Measurements from ENCODE around the gene ORAI3. TPM values are rescaled to one million over a fixed set of nuclear protein-coding genes. Genes with fewer than 3 reads are reported as not detected.

ORAI3 gene
- total RNA-seq, 1 experiment from 2014 or later: 62.8 TPM

- DNase-seq (ENCODE audit: low spot score): no peak
- in situ Hi-C loops (cut with HindIII; ENCODE audit: low sequenced_read_pairs): no loop called here
Measured at GRCh38 chr16:30997725-30998711, 49.1 kb downstream of the ORAI3 start.

- DNase-seq (ENCODE audit: low spot score): peak; percentile 82
- in situ Hi-C loops (cut with HindIII; ENCODE audit: low sequenced_read_pairs): no loop called here
Measured at GRCh38 chr16:30998852-30999761, 50.2 kb downstream of the ORAI3 start.

GRCh38 chr16:31000671-31001382 is 52.0 kb downstream of the ORAI3 start:
- DNase-seq (ENCODE audit: low spot score): no peak
- in situ Hi-C loops (cut with HindIII; ENCODE audit: low sequenced_read_pairs): no loop called here

GRCh38 chr16:31001507-31002249 is 52.8 kb downstream of the ORAI3 start:
- DNase-seq (ENCODE audit: low spot score): no peak
- in situ Hi-C loops (cut with HindIII; ENCODE audit: low sequenced_read_pairs): no loop called here

- peak; percentile 40 for DNase-seq (ENCODE audit: low spot score)
- in situ Hi-C loops (cut with HindIII; ENCODE audit: low sequenced_read_pairs): no loop called here
Measured at GRCh38 chr16:31002250-31002700, 53.4 kb downstream of the ORAI3 start.

- in situ Hi-C loops (cut with HindIII; ENCODE audit: low sequenced_read_pairs): no loop called here
- no peak for DNase-seq (ENCODE audit: low spot score)
Measured at GRCh38 chr16:31002862-31003341, 54.0 kb downstream of the ORAI3 start.

- in situ Hi-C loops (cut with HindIII; ENCODE audit: low sequenced_read_pairs): no loop called here
- DNase-seq (ENCODE audit: low spot score): no peak
Measured at GRCh38 chr16:31003744-31004143, 54.9 kb downstream of the ORAI3 start.

Other genes with a start within 250 kb of the ORAI3 start
- gene SRCAP, start 249.9 kb upstream of the ORAI3 start, total RNA-seq (2014; rRNA removed; shearing (Covaris generic)): 3.6 and 4.1 TPM in 2 replicates
- gene PHKG2, start 200.6 kb upstream of the ORAI3 start, total RNA-seq (2014; rRNA removed; shearing (Covaris generic)): 35.9 TPM in 2 replicates
- 2.4 and 6.5 TPM in 2 replicates for gene CFAP119, start 187.0 kb upstream of the ORAI3 start, total RNA-seq (2014; rRNA removed; shearing (Covaris generic))
- gene RNF40, start 186.7 kb upstream of the ORAI3 start, total RNA-seq (2014; rRNA removed; shearing (Covaris generic)): 136 and 189 TPM in 2 replicates
- 18.4 and 27.6 TPM in 2 replicates for gene ZNF629, start 161.9 kb upstream of the ORAI3 start, total RNA-seq (2014; rRNA removed; shearing (Covaris generic))
- 58.1 and 89.3 TPM in 2 replicates for gene BCL7C, start 55.0 kb upstream of the ORAI3 start, total RNA-seq (2014; rRNA removed; shearing (Covaris generic))
- gene CTF1, start 52.5 kb upstream of the ORAI3 start, total RNA-seq (2014; rRNA removed; shearing (Covaris generic)): 2.1 and 2.4 TPM in 2 replicates
- 67.1 and 85.6 TPM in 2 replicates for gene FBXL19, start 25.5 kb upstream of the ORAI3 start, total RNA-seq (2014; rRNA removed; shearing (Covaris generic))
- gene SETD1A, start 8.7 kb downstream of the ORAI3 start, total RNA-seq (2014; rRNA removed; shearing (Covaris generic)): 0.51 and 1.1 TPM in 2 replicates
- gene HSD3B7, start 36.1 kb downstream of the ORAI3 start, total RNA-seq (2014; rRNA removed; shearing (Covaris generic)): 21.7 and 23.6 TPM in 2 replicates
- gene STX1B, start 61.6 kb downstream of the ORAI3 start, total RNA-seq (2014; rRNA removed; shearing (Covaris generic)): 0.37 and 5.4 TPM in 2 replicates
- 54.0 and 54.8 TPM in 2 replicates for gene STX4, start 84.5 kb downstream of the ORAI3 start, total RNA-seq (2014; rRNA removed; shearing (Covaris generic))
- 27.9 and 52.0 TPM in 2 replicates for gene ZNF668, start 125.2 kb downstream of the ORAI3 start, total RNA-seq (2014; rRNA removed; shearing (Covaris generic))
- 12.0 and 21.2 TPM in 2 replicates for gene ZNF646, start 125.4 kb downstream of the ORAI3 start, total RNA-seq (2014; rRNA removed; shearing (Covaris generic))
- 0.44 and 2.8 TPM in 2 replicates for gene PRSS53, start 139.9 kb downstream of the ORAI3 start, total RNA-seq (2014; rRNA removed; shearing (Covaris generic))
- gene VKORC1, start 145.7 kb downstream of the ORAI3 start, total RNA-seq (2014; rRNA removed; shearing (Covaris generic)): 121 and 129 TPM in 2 replicates
- gene BCKDK, start 159.3 kb downstream of the ORAI3 start, total RNA-seq (2014; rRNA removed; shearing (Covaris generic)): 52.5 and 55.3 TPM in 2 replicates
- gene KAT8, start 168.6 kb downstream of the ORAI3 start, total RNA-seq (2014; rRNA removed; shearing (Covaris generic)): 86.9 and 88.7 TPM in 2 replicates
- 4.6 TPM in 1 of 2 replicates, not detected in the other for gene PRSS8, start 186.7 kb downstream of the ORAI3 start, total RNA-seq (2014; rRNA removed; shearing (Covaris generic))
- gene PRSS36, start 201.0 kb downstream of the ORAI3 start, total RNA-seq (2014; rRNA removed; shearing (Covaris generic)): 0.06 TPM in 1 of 2 replicates, not detected in the other
- 40.7 and 70.0 TPM in 2 replicates for gene FUS, start 231.1 kb downstream of the ORAI3 start, total RNA-seq (2014; rRNA removed; shearing (Covaris generic))

Measured in G401 (cell line).